Nephron (organoid): ENCODE measurements around the gene RBP7.
A peak's percentile ranks its signal among the peaks of the same experiment; 100 is the strongest.

Source experiments
- H3K27ac Mint-ChIP-seq, 3 experiments: 2 replicates each; pipeline ENCODE4 v1.8.0; 2020; ENCODE audit warnings: mixed read lengths in 3 of 3, mild to moderate bottlenecking in 2 of 3, moderate library complexity in 1 of 3
- H3K27me3 Mint-ChIP-seq: 2 replicates; pipeline ENCODE4 v1.8.0; 2021; ENCODE audit warnings: low read depth, mild to moderate bottlenecking, moderate library complexity, mixed read lengths
- H3K36me3 Mint-ChIP-seq: 2 replicates; pipeline ENCODE4 v1.8.0; 2020; ENCODE audit warnings: low read depth, mixed read lengths
- H3K4me1 Mint-ChIP-seq: 2 replicates; pipeline ENCODE4 v1.8.0; 2020; ENCODE audit warnings: mixed read lengths
- H3K4me3 Mint-ChIP-seq, 3 experiments: 2 replicates each; pipeline ENCODE4 v1.8.0; 2020; ENCODE audit warnings: mild to moderate bottlenecking in 3 of 3, mixed read lengths in 3 of 3, moderate library complexity in 2 of 3
- H3K9me3 Mint-ChIP-seq: 2 replicates; pipeline ENCODE4 v1.8.0; 2020; ENCODE audit warnings: mixed read lengths
- TF ChIP-seq, protein P1 (sequence below), 3 experiments: fragments of 200-600 bp; sonication (generic); IDR thresholded peaks; one replicate each; pipeline ENCODE4 v1.5.0; 2021; ENCODE audit warnings: antibody characterized with exemption in 3 of 3; ENCODE audit not compliant: unreplicated experiment in 3 of 3

RBP7 gene

DNA sequence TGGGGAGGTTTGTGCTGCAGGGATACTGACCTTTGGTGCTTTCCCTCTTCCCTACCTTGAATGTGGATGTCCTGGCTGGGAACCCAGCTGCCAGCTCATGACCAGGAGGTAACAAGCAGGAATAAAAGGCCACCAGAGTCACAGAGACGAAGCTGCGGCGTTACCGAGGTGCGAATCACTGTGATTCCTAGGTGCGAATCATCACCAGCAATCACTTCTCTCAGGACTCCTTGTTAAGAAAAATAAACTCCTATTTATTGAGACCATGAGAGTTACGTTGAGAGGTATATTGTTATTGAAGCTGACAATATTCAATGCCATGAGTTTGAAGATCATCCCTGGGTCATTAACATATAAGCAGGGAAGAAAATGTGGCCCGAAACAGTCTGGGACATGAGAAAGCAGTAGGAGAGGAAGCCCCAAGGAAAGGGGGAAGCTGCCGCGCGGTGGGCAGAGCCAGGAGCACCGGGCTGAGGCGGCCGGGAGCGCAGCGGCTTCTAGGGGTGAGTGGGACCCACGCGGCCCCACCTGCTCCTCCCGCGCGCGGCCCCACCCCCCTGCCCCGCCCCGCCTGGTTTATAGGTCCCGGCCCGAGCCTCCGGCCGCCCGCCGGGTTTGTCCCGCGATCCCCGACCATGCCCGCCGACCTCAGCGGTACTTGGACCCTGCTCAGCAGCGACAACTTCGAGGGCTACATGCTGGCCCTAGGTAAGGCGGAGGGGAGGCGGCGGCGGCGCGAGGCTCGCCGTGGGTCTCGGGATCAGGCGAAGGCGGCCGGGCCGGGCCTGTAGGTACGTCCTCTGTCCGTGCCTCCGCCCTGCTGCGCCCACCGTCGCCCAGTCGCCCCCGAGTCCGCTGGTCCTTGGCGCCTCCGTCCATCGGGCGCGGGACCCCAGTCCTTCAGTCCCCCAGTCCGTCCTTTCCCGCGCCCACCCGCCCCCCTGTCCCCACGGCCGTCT is at the start of gene RBP7:
Gene RBP7, plus strand, starts transcription at position 605 of the 959 bp plus-strand sequence. Its CDS starts 31 bp downstream, at position 636.
- H3K4me3 Mint-ChIP-seq: peak within 1 kb of the TSS; percentile 82 to 86 (median 82)
- H3K27me3 Mint-ChIP-seq: peaks cover 69% of the 10 kb centered on the region
- TF ChIP-seq, protein P1, sequence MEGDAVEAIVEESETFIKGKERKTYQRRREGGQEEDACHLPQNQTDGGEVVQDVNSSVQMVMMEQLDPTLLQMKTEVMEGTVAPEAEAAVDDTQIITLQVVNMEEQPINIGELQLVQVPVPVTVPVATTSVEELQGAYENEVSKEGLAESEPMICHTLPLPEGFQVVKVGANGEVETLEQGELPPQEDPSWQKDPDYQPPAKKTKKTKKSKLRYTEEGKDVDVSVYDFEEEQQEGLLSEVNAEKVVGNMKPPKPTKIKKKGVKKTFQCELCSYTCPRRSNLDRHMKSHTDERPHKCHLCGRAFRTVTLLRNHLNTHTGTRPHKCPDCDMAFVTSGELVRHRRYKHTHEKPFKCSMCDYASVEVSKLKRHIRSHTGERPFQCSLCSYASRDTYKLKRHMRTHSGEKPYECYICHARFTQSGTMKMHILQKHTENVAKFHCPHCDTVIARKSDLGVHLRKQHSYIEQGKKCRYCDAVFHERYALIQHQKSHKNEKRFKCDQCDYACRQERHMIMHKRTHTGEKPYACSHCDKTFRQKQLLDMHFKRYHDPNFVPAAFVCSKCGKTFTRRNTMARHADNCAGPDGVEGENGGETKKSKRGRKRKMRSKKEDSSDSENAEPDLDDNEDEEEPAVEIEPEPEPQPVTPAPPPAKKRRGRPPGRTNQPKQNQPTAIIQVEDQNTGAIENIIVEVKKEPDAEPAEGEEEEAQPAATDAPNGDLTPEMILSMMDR (IDR thresholded peaks at IDR 0.05; ENCODE audit: unreplicated experiment in 3 of 3): no peak
- H3K36me3 Mint-ChIP-seq: no peaks in the 10 kb centered on the region
- no peaks in the 10 kb centered on the region for H3K9me3 Mint-ChIP-seq
- no peak within 1 kb of the TSS for H3K27ac Mint-ChIP-seq
- H3K4me1 Mint-ChIP-seq: peaks cover 5% of the 10 kb centered on the region

DNA sequence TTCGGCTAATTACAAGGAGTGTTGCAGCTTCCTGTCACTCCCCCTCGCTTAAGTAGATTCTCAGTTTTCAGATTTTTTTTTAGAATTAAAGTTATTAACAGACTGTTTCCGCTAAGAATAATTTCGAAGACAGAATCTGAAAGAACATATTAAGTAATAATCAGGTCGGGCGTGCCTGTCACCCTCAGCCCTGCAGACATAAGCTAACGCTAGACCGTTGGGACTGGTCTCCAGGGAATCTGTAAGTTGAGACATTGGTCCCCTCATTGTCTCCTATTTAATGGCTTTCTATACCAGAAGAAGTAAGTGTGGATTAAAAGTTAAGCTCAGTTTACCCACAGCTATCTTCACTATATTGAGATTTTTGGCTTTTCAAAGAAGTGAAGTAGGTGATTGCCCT is 39.3 kb upstream of the RBP7 start:
- Mint-ChIP-seq H3K36me3 (no peaks in the 10 kb centered on the region), H3K9me3 (no peaks in the 10 kb centered on the region), H3K4me1 (peaks cover 10% of the 10 kb centered on the region), H3K27me3 (no peaks in the 10 kb centered on the region), H3K4me3 (no peak overlapping the region), H3K27ac (no peak overlapping the region)
- TF ChIP-seq, protein P1 (IDR thresholded peaks at IDR 0.05; ENCODE audit: unreplicated experiment in 3 of 3): no peak

DNA sequence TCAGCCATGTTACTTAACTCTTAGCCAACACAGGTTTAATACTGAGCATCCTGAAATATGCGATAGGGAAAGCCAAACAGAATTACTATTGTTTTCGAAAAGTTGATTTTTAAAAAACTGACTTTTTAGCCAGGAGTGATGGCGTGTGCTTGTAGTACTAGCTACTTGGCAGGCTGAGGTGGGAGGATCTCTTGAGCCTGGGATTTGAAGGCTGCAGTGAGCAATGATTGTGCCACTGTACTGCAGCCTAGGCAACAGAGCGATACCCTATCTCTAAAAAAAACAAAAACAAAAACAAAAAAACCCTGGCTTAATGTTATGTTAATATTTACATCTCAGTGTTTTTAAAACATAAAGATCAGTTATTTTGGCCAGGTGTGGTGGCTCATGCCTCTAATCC is 37.0 kb upstream of the RBP7 start:
- no peaks in the 10 kb centered on the region for H3K9me3 Mint-ChIP-seq
- H3K4me3 Mint-ChIP-seq: no peak overlapping the region
- H3K4me1 Mint-ChIP-seq: peaks cover 10% of the 10 kb centered on the region
- TF ChIP-seq, protein P1 (IDR thresholded peaks at IDR 0.05; ENCODE audit: unreplicated experiment in 3 of 3): no peak
- no peak overlapping the region for H3K27ac Mint-ChIP-seq
- no peaks in the 10 kb centered on the region for H3K27me3 Mint-ChIP-seq
- no peaks in the 10 kb centered on the region for H3K36me3 Mint-ChIP-seq

DNA sequence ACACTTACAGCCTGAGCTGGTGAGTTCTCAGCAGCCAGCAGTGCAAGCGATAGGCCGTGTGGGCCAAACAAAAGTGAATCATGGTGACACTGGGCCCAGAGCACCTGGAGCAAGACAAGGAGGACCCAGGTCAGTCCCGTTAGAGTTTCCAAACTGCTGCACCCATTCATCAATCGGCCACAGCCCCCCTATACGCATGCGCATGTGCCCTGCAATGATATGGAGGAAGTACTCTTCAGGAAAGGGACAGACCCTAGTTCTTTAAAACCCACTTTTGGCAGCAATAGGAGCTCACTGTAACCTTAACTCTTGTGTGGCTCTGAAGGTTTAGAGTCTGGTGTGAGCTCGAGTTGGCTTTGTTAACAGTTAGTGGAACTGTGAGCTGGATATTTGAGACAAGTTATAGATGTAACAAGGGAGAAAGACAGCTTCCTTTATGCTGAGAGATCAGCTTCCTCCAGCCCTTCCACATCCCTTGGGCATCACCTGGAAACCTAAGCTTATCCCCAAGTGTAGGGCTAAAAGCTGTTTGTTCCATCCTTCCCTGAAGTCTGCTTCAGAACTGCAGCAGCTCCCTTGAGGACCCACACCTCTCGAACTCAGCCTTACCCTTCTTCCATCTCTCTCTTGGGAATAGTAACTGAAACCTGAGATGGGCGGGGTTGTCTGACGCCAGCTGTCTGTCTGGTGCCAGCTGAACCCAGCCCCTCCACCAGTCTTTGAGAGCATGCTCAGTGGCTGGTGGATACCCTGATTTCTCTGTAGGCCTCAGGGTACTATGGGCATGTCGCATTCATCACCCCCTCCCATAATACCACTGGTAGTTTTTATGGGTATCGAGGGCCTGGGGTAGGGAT is 36.1 kb upstream of the RBP7 start:
- H3K27me3 Mint-ChIP-seq: no peaks in the 10 kb centered on the region
- no peak overlapping the region for H3K4me3 Mint-ChIP-seq
- no peaks in the 10 kb centered on the region for H3K36me3 Mint-ChIP-seq
- H3K4me1 Mint-ChIP-seq: peaks cover 10% of the 10 kb centered on the region
- H3K9me3 Mint-ChIP-seq: no peaks in the 10 kb centered on the region
- H3K27ac Mint-ChIP-seq: peak overlapping the region; percentile 40 to 66 (median 48)
- TF ChIP-seq, protein P1 (IDR thresholded peaks at IDR 0.05; ENCODE audit: unreplicated experiment in 3 of 3): no peak

DNA sequence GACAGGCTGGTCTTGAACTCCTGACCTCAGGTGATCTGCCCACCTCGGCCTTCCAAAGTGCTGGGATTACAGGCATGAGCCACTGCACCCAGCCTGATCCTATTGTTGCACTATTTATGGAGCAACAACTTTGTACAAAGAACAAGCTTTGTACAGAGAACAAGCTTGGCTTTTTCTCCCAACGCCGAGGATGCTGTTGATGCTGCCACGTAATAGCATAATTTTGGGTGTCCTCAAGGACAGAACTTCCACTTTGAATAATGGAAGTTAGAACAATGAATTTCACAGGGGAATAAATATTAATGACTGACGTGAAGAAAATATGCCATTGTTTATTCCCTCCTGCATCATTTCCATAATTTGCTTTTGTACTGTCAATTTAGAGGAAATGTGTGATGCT is 12.8 kb upstream of the RBP7 start:
- TF ChIP-seq, protein P1 (IDR thresholded peaks at IDR 0.05; ENCODE audit: unreplicated experiment in 3 of 3): no peak
- H3K27ac Mint-ChIP-seq: no peak overlapping the region
- no peaks in the 10 kb centered on the region for H3K9me3 Mint-ChIP-seq
- H3K27me3 Mint-ChIP-seq: no peaks in the 10 kb centered on the region
- no peak overlapping the region for H3K4me3 Mint-ChIP-seq
- H3K4me1 Mint-ChIP-seq: no peaks in the 10 kb centered on the region
- peaks cover 15% of the 10 kb centered on the region for H3K36me3 Mint-ChIP-seq
